Stimulated activated memory B cell treated with anti-CD40 and anti-IgM and Interleukin-4, amounts not matched to agents 10 μg/mL and 1 μg/mL and 100 μg/mL, for 72 hours (primary cell): Measurements from ENCODE around the gene POLR3C.

Experiments used
- ATAC-seq: fragments of 150-1000 bp; cut with Tn5 transposase; 2 replicates; pipeline ENCODE4 v1.10.0; 2021
- H3K27ac Mint-ChIP-seq: one replicate; pipeline ENCODE4 v1.8.0; 2022; ENCODE audit warnings: mild to moderate bottlenecking, mixed read lengths
- H3K27me3 Mint-ChIP-seq: one replicate; pipeline ENCODE4 v1.8.0; 2022; ENCODE audit warnings: mixed read lengths
- H3K36me3 Mint-ChIP-seq: one replicate; pipeline ENCODE4 v1.8.0; 2022; ENCODE audit warnings: mixed read lengths
- H3K4me1 Mint-ChIP-seq: one replicate; pipeline ENCODE4 v1.8.0; 2022; ENCODE audit warnings: mixed read lengths
- H3K4me3 Mint-ChIP-seq: one replicate; pipeline ENCODE4 v1.8.0; 2022; ENCODE audit warnings: mild to moderate bottlenecking, moderate library complexity, mixed read lengths
- H3K9me3 Mint-ChIP-seq: one replicate; pipeline ENCODE4 v1.8.0; 2022; ENCODE audit warnings: mixed read lengths

POLR3C gene

DNA sequence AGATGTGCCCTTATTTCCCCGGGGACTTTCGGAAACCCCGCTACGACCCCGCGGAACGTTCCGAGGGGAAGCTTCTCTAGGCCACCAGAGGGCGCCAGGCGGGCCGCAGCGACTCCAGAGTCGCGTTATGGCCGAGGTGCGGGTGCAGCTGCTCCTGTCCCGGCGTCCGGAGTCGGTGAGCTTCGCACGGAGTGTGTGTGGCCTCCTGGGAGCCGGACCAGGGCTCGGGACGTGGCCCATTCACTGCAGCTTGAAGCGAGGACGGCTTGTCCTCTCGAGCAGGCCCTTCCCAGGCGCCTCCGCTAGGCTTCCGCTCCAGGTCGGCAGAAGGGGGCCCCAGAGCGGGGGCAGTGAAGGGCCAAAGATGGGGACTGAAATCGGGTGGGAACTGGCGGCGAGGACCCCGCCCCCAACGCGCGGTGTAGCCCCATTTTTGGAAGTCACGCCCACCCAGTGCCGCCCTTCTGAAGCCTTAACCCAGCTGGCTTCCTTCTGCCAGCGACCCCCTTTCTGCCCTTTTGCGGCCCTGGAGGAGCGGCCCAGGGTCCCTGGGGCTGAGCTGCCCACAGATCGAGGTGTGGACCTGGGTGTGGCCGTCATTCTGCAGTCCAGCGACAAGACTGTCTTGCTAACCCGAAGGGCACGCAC is 21.6 kb downstream of the POLR3C start, which contains the start of gene NUDT17:
TSS of gene NUDT17 (plus strand) at position 117 of the 648 bp plus-strand sequence. CDS start at position 128, 11 bp downstream.
- Mint-ChIP-seq H3K4me1 (peaks cover 9% of the 10 kb centered on the region), H3K27me3 (no peaks in the 10 kb centered on the region), H3K9me3 (no peaks in the 10 kb centered on the region), H3K4me3 (no peak within 1 kb of the TSS), H3K36me3 (peaks cover 29% of the 10 kb centered on the region), H3K27ac (no peak within 1 kb of the TSS)
- peak; percentile 86 for ATAC-seq

DNA sequence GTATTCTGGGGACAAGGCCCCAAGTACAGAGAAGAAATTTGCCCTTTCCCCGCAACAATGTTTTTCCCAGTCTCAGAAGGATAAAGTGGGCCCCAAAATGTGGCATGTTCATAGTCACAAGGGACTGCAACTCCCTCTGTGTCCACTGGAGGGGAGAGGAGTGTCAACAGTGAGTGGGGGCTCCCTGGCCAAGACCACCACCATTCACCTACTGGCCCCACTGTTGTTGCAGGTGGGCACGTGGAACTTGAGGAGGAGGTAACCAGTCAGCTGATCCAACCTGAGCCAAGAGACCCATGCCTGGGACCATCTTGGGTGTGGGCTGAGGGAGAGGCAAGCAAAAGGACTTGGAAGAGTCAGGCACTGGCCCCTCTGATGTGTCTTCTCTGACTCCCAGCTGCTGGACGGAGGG is 22.2 kb downstream of the POLR3C start:
- H3K27ac Mint-ChIP-seq, result no peak overlapping the region
- H3K9me3 Mint-ChIP-seq, result no peaks in the 10 kb centered on the region
- peaks cover 35% of the 10 kb centered on the region for H3K36me3 Mint-ChIP-seq
- no peak overlapping the region for H3K4me3 Mint-ChIP-seq
- peaks cover 9% of the 10 kb centered on the region for H3K4me1 Mint-ChIP-seq
- no peaks in the 10 kb centered on the region for H3K27me3 Mint-ChIP-seq
- ATAC-seq, result no peak

DNA sequence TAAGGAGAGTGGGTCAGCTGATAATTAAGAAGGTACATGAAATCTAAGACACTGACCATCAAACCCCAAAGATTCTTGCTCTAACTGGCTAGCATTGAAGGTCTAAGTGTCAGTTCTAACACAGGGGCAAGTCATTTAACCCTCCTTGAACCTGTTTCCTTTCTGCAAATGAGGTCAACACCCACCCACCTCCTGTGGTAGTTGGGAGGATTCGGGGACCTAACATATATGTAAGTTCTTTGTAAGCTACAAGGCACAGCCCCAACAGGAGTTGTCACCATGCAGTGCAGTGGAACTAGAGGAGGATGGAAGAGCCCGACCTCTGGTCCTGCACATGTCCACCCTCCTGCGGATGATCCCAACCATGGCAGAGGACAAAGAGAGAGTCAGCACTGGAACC is 23.8 kb downstream of the POLR3C start:
- no peak for ATAC-seq
- no peak overlapping the region for H3K27ac Mint-ChIP-seq

DNA sequence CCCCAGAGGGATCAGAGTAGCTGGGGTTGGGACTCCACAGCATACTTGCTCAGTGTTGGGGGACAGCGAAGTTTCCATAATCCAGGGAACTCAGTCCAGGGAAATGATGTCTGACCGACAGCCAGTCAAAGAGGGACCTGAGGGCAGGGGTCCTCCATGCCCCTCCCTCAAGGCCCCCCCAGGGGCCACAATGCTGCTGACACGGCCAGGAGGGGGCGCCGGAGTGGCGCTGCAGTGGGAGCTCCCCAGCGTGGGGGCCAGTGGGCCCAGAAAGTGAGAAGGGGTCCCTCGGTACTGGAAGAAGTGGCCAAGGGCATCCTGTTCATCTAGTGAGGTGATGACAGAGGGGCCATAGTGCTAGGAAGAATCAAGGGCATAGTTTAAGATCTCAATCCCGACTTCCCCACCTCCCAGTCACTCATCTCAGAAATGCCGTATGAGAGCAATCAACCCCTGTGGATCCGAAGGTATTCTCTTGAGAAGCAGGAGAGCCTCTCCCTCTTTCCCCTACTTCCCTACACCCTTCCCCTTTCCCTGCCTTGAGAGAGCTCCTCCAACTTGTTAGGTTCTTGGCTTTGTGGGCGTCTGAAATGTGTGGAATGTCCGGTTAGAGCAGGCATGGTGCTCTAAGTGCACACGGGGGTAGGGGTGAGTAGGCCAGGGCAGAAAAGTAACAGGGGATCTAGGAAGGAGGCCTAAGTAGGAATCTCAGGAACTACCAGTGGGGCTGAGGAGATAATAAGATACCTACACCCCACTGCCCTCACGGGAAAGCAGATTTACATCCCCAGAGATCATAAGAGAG is 25.6 kb downstream of the POLR3C start:
- no peak overlapping the region for H3K4me3 Mint-ChIP-seq
- no peak for ATAC-seq
- peaks cover 9% of the 10 kb centered on the region for H3K4me1 Mint-ChIP-seq
- H3K27me3 Mint-ChIP-seq, result no peaks in the 10 kb centered on the region
- peaks cover 52% of the 10 kb centered on the region for H3K36me3 Mint-ChIP-seq
- no peaks in the 10 kb centered on the region for H3K9me3 Mint-ChIP-seq
- H3K27ac Mint-ChIP-seq, result no peak overlapping the region

More for the DNA sequence above, 23.8 kb downstream of the POLR3C start:
- Mint-ChIP-seq H3K4me3 (no peak overlapping the region), H3K4me1 (peaks cover 9% of the 10 kb centered on the region), H3K27me3 (no peaks in the 10 kb centered on the region), H3K36me3 (peaks cover 36% of the 10 kb centered on the region), H3K9me3 (no peaks in the 10 kb centered on the region)

DNA sequence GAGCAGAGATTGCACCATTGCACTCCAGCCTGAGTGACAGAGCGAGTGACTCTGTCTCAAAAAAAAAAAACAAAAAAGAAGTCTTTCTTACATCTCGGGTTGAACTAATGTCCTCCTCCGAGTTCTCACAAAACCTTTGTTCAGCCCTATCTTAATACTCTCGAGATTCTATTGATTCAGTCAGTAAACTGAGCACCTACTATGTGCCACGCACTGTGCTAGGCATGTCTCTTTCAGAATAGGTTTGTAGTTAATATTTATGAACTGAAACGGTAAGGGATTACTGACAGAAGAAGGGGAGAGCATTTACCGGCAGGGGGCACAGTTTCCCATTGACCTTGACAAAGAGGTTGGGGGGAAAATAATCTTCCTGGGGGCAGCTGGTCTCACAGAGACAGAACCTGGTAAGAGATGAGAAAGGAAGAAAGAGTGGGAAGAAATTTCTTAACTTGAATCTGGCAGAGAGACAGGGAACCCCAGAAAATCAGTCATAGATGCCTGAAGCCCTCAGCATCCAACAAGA is 31.5 kb downstream of the POLR3C start:
- no peak overlapping the region for H3K4me3 Mint-ChIP-seq
- no peak for ATAC-seq
- no peak overlapping the region for H3K27ac Mint-ChIP-seq
- H3K4me1 Mint-ChIP-seq, result peaks cover 20% of the 10 kb centered on the region
- H3K36me3 Mint-ChIP-seq, result peaks cover 51% of the 10 kb centered on the region
- H3K9me3 Mint-ChIP-seq, result no peaks in the 10 kb centered on the region
- no peaks in the 10 kb centered on the region for H3K27me3 Mint-ChIP-seq

DNA sequence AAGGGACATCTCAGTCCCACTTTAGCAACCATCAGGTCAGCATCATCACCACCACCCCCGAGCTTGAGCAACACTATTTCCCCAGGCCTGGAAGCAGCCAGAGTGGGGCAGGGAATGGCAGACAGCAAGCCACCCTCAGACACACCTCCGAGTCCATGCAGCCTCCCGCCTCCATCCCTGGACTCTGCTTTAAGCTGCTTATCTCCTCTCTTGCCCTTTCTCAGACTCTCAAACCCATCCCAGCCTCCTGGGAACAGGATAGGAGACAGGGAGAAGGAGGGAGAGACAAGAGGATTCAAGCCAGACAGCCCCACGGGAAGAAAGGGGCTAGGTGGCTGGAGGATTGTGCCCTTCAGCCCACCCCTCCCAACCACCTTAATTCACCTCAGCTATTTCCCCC is 33.2 kb downstream of the POLR3C start:
- H3K36me3 Mint-ChIP-seq, result peaks cover 39% of the 10 kb centered on the region
- H3K27me3 Mint-ChIP-seq, result no peaks in the 10 kb centered on the region
- no peak overlapping the region for H3K27ac Mint-ChIP-seq
- H3K9me3 Mint-ChIP-seq, result no peaks in the 10 kb centered on the region
- ATAC-seq, result no peak
- no peak overlapping the region for H3K4me3 Mint-ChIP-seq
- H3K4me1 Mint-ChIP-seq, result peaks cover 20% of the 10 kb centered on the region

DNA sequence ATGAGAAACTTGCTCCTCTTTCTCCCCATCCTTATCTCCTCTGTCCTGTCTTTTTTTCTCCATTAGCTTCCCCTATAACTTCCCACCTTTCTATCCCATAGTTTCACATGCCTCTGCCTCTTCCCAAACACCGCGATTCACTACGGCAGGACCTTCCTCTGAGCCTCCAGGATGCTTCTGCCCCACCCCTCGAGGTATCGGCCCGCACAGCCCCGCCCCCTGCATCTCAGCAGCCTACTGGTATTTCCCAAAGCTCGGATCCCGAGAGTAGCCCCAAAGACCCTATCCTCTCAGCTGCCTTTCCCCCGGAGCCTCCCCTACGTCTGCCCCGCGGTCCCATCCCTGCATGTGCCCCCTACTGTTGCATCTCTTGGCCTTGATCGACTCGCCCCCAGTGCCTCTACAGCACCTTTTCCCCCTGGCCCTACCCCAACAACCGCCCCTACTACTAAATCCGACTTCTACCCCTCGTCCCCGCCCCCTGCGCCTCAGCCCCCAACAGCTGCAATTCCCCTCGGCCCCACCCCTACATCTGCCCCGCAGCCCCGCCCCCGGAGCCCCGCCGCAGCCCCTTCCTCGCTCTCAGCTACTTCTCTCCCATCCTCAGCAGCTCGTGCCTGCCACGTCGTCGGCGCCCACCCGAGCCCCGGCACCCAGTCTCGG is 34.4 kb downstream of the POLR3C start:
- peaks cover 30% of the 10 kb centered on the region for H3K36me3 Mint-ChIP-seq

DNA sequence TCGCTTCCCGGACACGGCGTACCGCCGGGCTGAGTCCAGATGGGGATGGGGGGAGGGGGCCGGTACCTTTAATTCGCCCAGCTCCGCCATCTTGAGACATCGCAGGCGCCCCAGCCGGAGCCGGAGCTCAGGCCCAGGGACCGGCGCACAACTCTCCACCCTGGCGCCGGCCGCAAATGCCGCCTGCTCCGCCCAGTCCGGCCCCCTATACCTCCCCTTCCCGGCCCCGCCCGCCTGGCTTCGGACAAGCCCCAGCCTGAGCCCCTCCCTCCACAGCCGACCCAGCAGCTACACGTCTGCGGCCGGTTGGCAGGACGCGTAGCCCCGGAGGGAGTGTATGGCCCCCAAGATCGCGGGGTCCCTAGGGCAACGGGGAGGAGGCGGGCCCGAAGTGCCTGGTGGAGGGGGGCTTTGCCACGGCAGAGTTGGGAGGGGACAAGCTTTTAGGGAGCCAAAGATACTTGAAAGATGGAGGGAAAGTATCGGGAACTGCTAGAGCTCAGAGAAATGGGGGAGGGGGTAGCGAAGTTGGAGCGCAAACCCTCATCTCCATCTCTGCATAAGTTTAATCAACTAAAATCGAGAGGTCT is 35.0 kb downstream of the POLR3C start, which contains the start of gene PIAS3:
TSS of gene PIAS3 (minus strand) at position 181 of the 590 bp plus-strand sequence. CDS start at position 90, 91 bp downstream.
- peak; percentile 97 for ATAC-seq
- peak within 1 kb of the TSS; percentile 99 for H3K4me3 Mint-ChIP-seq
- H3K27me3 Mint-ChIP-seq, result peaks cover 4% of the 10 kb centered on the region
- peaks cover 20% of the 10 kb centered on the region for H3K4me1 Mint-ChIP-seq
- H3K9me3 Mint-ChIP-seq, result no peaks in the 10 kb centered on the region
- H3K36me3 Mint-ChIP-seq, result peaks cover 24% of the 10 kb centered on the region
- peak within 1 kb of the TSS; percentile 89 for H3K27ac Mint-ChIP-seq

More for the DNA sequence above, 34.4 kb downstream of the POLR3C start:
- Mint-ChIP-seq H3K9me3 (no peaks in the 10 kb centered on the region), H3K4me3 (peak overlapping the region; percentile 99), H3K27ac (peak overlapping the region; percentile 89), H3K4me1 (peaks cover 20% of the 10 kb centered on the region), H3K27me3 (no peaks in the 10 kb centered on the region)
- ATAC-seq, result peak; percentile 62

DNA sequence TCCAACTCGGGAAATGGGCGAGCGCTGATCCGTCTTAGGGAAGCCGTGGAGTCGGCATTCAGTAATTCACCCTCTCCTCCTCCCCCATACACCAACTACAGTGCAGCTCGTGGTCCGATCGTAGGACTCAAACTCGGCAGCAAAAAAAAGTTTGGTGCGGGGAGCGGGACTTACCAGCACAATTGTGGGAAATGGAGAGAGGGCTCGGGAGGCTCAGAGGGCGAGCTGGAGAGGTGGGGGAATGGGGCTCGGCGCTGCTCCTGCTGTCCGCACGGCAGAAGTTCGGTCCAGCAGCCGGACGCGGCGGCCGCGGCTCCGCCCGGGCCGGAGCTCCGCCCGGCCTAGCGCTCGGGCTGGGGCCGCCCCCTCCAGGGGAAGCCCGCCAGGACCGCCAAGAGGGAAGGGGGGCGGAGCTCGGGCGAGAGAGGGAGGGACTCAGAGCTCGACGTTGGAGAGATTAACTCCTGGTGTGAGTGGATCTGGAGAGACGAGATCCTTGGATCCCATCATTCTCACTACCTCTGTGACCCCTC is 35.6 kb downstream of the POLR3C start:
- peak; percentile 83 for ATAC-seq
- H3K27ac Mint-ChIP-seq, result peak overlapping the region; percentile 89
- peaks cover 18% of the 10 kb centered on the region for H3K36me3 Mint-ChIP-seq
- H3K4me3 Mint-ChIP-seq, result peak overlapping the region; percentile 99
- H3K9me3 Mint-ChIP-seq, result no peaks in the 10 kb centered on the region
- peaks cover 10% of the 10 kb centered on the region for H3K27me3 Mint-ChIP-seq
- peaks cover 20% of the 10 kb centered on the region for H3K4me1 Mint-ChIP-seq

DNA sequence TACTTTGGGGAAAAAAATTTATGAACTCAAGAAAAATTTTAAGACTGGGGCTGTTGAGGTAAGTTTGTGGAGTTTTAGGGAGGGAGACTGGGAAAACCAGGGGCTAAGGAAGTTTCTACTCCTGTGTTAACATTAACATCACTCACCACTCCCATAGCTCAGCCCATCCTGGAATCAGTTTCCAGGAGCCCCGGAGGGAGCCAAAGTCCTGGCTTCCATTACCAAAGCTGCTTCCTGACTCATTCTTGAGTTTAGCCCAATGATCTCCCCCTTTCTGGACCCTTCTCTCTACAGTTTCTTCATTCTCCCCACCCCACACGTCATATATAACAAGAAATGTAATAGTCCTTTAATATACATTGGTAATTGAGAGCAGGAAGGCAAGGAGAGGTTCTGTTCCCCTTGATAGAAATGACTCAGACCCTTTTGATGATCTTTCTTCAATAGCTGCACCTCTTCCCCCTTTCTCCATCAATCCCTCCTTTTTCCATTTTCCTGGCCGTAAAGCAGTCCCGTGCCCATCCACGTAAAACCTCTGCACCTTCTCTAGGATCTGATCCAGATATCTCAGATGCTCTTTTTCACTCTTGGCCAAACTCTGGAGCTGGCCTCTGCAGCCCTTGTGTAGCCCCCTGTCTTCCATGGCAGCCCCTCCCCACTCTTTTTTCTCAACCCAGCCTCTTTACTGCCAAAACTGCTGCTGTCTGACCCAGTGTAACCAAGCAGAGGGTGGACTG is 39.5 kb downstream of the POLR3C start:
- Mint-ChIP-seq H3K27ac (no peak overlapping the region), H3K36me3 (no peaks in the 10 kb centered on the region), H3K4me3 (no peak overlapping the region), H3K4me1 (peaks cover under 1% of the 10 kb centered on the region), H3K27me3 (peaks cover 10% of the 10 kb centered on the region), H3K9me3 (no peaks in the 10 kb centered on the region)
- no peak for ATAC-seq

DNA sequence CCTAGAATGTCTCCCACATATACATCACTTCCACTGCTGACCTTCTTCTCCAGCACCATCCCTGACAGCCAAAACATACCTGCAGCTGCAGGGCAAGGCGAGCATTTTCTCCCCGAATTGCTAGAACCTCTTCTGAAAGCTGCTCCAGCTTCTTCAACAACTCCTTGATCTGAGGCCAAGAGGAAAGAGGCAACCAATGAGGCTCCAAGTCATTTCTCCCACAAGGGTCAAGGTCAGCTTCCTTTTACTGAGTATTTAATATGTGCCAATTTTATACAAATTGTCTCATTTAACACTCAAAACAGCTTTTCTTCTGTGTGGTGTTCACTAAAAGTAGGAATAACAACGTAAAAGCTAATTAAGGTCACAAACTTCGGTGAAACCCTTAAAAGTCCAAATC is 44.2 kb downstream of the POLR3C start:
- no peak for ATAC-seq
- H3K27me3 Mint-ChIP-seq, result peaks cover 29% of the 10 kb centered on the region

DNA sequence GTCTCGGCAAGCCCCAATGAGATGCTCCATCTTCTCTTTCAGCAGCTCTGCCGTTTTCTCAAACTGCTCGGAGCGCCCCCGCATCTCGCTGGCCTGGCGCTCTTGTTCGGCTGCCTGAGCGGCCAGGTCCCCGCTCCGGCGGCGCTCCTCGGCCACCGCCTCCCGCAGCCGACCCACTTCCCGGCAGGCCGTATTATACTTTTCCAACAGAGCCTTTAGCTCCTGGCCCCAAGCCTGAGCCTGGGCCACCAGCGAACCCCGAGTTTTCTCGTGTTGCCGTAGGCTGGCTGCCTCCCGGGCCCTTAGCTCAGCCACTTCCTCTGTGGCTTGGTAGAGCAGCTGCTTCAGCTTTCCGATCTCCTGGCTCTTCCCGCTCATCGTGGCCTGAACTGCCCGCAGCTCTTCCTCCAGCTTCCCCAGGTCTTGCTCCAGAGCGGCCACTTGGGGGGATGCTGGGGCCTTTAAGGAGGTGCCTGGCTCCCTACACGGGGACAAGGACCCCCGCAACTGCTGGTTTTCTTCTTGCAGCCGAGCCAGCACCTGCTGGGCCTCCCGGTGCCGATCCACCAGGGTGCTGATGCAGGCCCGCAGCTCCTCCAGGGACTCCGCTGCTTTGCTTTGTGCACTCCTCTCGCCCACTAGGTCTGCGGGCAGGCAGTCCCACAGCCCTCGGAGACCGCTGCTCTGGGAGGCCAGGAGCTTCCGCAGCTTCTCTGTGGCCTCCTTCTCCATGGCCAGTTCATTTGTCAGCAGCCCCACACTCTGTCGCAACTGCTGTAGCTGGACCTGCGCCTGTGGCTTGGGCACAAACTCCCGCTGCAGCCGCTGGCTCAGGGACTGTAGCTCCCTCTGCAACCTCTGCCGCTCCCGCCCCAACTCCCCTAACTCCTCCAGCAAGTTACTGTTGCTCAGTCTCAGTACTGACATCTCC is 48.3 kb downstream of the POLR3C start:
- Mint-ChIP-seq H3K4me3 (peak overlapping the region; percentile 79), H3K36me3 (no peaks in the 10 kb centered on the region), H3K4me1 (peaks cover 18% of the 10 kb centered on the region), H3K27me3 (peaks cover 32% of the 10 kb centered on the region), H3K27ac (peak overlapping the region; percentile 87), H3K9me3 (no peaks in the 10 kb centered on the region)
- peak; percentile 86 for ATAC-seq

More for the DNA sequence above, 44.2 kb downstream of the POLR3C start:
- no peaks in the 10 kb centered on the region for H3K36me3 Mint-ChIP-seq
- H3K4me3 Mint-ChIP-seq, result no peak overlapping the region
- no peaks in the 10 kb centered on the region for H3K9me3 Mint-ChIP-seq
- H3K27ac Mint-ChIP-seq, result no peak overlapping the region
- peaks cover 18% of the 10 kb centered on the region for H3K4me1 Mint-ChIP-seq

DNA sequence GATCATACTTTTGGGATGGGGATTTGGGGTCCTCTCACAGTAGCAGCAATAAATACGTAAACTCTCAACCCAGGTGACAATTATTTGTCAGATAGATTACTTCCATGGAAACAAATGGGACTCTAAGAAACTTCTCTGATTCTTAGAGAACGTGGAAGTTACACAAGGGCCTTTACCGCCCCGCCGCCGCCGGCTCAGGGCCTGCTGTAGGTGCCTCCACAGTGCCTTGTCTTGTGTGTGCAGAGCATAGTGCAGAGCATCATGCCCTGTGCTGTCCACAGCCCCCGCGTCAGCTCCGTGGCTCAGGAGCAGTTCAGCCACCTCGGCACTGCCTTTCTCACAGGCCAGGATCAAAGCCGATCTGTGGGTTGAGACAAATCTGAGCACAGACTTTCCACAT is 50.6 kb downstream of the POLR3C start:
- peaks cover 40% of the 10 kb centered on the region for H3K27me3 Mint-ChIP-seq
- peaks cover 18% of the 10 kb centered on the region for H3K4me1 Mint-ChIP-seq
- no peak for ATAC-seq
- H3K9me3 Mint-ChIP-seq, result no peaks in the 10 kb centered on the region
- no peak overlapping the region for H3K27ac Mint-ChIP-seq
- no peaks in the 10 kb centered on the region for H3K36me3 Mint-ChIP-seq
- no peak overlapping the region for H3K4me3 Mint-ChIP-seq
